ENCODE measurements around the gene AMMECR1L.
"Not testable (repeated sequence)": the region's sequence is repeated elsewhere in the genome, so short reads cannot be mapped to it uniquely, and the experiment has no call there.

The AMMECR1L gene

GRCh38 chr2:127886593-127886935 lies 808 bp upstream of the AMMECR1L start:
- not testable (repeated sequence) for DNase-seq

- DNase-seq = peak; percentile 26
Observed at GRCh38 chr2:127884861-127885740, 655 bp downstream of the AMMECR1L start.

- DNase-seq = no peak
Observed at GRCh38 chr2:127884436-127884835, 1.3 kb downstream of the AMMECR1L start.

- DNase-seq = no peak
Observed at GRCh38 chr2:127879899-127880298, 5.9 kb downstream of the AMMECR1L start.

- no peak for DNase-seq
Observed at GRCh38 chr2:127877626-127878025, 8.1 kb downstream of the AMMECR1L start.

- no peak for DNase-seq
Observed at GRCh38 chr2:127877136-127877535, 8.6 kb downstream of the AMMECR1L start.

GRCh38 chr2:127874378-127875269 lies 11.1 kb downstream of the AMMECR1L start:
- DNase-seq = peak; percentile 46

GRCh38 chr2:127873707-127874303 lies 12.0 kb downstream of the AMMECR1L start:
- DNase-seq = no peak

- no peak for DNase-seq
Observed at GRCh38 chr2:127872354-127872753, 13.4 kb downstream of the AMMECR1L start.

- DNase-seq = no peak
Observed at GRCh38 chr2:127865926-127866325, 19.8 kb downstream of the AMMECR1L start.

- DNase-seq = no peak
Observed at GRCh38 chr2:127864877-127865276, 20.9 kb downstream of the AMMECR1L start.

GRCh38 chr2:127862228-127862627 lies 23.5 kb downstream of the AMMECR1L start:
- DNase-seq = no peak

GRCh38 chr2:127860130-127860529 lies 25.6 kb downstream of the AMMECR1L start:
- DNase-seq = no peak

- DNase-seq = peak; percentile 50
Observed at GRCh38 chr2:127859712-127860085, 26.1 kb downstream of the AMMECR1L start.

- DNase-seq = peak; percentile 41
Observed at GRCh38 chr2:127857265-127857808, 28.4 kb downstream of the AMMECR1L start.

- DNase-seq = peak; percentile 47
Observed at GRCh38 chr2:127853671-127854070, 32.1 kb downstream of the AMMECR1L start.

GRCh38 chr2:127852388-127852787 lies 33.4 kb downstream of the AMMECR1L start:
- DNase-seq = no peak

- DNase-seq = peak; percentile 61
Observed at GRCh38 chr2:127847931-127848330, 37.8 kb downstream of the AMMECR1L start.

- no peak for DNase-seq
Observed at GRCh38 chr2:127844973-127845372, 40.8 kb downstream of the AMMECR1L start.

GRCh38 chr2:127843677-127844076 lies 42.1 kb downstream of the AMMECR1L start:
- DNase-seq = no peak

GRCh38 chr2:127841466-127842178 lies 44.1 kb downstream of the AMMECR1L start:
- no peak for DNase-seq

- no peak for DNase-seq
Observed at GRCh38 chr2:127840893-127841292, 44.9 kb downstream of the AMMECR1L start.

Measured in activated CD4-positive, alpha-beta T cell treated with anti-CD3 and anti-CD28 coated beads, Interleukin-2, Interleukin-6, amounts not matched to agents 100 ng/mL and 50 ng/mL, durations not matched to agents 16 hours and 8 hours (primary cell).